ENCODE data around the gene NAA38. TPM values are rescaled to one million over a fixed set of nuclear protein-coding genes. Genes with fewer than 3 reads are reported as not detected.

NAA38 gene
- total and polyA plus RNA-seq, 7 donors = 60.8 to 148 (median 95.4) TPM

DNA sequence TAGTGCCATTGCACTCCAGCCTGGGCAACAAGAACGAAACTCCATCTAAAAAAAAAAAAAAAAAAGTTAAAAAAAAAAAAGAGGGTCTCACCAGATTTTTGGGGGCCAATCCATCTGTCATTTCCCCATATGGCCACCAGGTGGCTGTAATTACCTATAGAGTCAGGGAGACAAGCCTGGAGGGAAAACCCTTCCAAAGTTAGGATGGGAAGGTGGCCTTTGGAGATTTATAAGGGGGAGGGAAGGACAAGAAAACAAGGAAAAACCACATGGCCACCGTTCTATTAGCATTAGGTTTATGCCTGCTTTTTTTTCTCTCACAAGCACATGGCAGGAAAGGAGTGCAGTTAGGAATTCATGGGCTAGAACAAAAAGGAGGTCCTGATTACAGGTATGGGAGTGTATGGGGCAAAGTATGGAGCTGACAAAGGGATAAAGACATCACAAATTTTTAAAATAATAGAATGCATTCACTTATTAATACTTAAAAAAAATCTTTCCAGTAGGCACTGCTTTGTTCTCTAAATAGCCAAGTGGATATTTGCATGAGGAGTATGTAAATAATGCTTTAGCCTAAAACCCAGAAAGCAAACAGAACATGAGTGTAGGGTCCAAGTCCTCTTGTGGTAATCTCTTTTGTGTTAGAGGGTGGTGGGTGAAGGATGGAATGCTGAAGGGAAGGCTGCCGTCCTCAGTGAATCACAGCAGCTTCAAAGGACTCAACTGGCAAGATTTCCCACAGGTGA, 5.5 kb upstream of the NAA38 start:
- H3K4me3 ChIP-seq = no peak overlapping the region
- 39 to 41% (median 39%) methylated on average over 3 of the region's 3 CpGs for WGBS, 3 donors

GRCh38 chr17:7859028-7859427, 1.7 kb upstream of the NAA38 start:
- Histone ChIP-seq H3K27ac (no peak overlapping the region), H3K36me3 (ENCODE audit: insufficient read depth in 1 of 2, low read depth in 1 of 2) (peaks cover 3 to 28% of the 10 kb centered on the region in 2 donors), H3K4me3 (peak overlapping the region; percentile 86), H3K27me3 (ENCODE audit: insufficient read depth in 3 of 3, low read length in 2 of 3) (no peaks in the 10 kb centered on the region), H3K9me3 (no peaks in the 10 kb centered on the region), H3K4me1 (peaks cover 26% of the 10 kb centered on the region)
- ATAC-seq (no peak), DNase-seq (no peak)
- intact Hi-C loops (cut with DNase I) = loop anchor here in 1 of 2 donors (2.0 kb wide), 1 partner anchor 130 kb away; no protein-coding TSS in a partner anchor
- TF ChIP-seq, protein P1, sequence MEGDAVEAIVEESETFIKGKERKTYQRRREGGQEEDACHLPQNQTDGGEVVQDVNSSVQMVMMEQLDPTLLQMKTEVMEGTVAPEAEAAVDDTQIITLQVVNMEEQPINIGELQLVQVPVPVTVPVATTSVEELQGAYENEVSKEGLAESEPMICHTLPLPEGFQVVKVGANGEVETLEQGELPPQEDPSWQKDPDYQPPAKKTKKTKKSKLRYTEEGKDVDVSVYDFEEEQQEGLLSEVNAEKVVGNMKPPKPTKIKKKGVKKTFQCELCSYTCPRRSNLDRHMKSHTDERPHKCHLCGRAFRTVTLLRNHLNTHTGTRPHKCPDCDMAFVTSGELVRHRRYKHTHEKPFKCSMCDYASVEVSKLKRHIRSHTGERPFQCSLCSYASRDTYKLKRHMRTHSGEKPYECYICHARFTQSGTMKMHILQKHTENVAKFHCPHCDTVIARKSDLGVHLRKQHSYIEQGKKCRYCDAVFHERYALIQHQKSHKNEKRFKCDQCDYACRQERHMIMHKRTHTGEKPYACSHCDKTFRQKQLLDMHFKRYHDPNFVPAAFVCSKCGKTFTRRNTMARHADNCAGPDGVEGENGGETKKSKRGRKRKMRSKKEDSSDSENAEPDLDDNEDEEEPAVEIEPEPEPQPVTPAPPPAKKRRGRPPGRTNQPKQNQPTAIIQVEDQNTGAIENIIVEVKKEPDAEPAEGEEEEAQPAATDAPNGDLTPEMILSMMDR (IDR thresholded peaks at IDR 0.05) = no peak
- WGBS, 3 donors = 82 to 90% (median 83%) methylated on average over 8 of the region's 8 CpGs

More for the DNA sequence above, 5.5 kb upstream of the NAA38 start:
- no peak overlapping the region for H3K27ac ChIP-seq
- no peaks in the 10 kb centered on the region for H3K9me3 ChIP-seq
- no peaks in the 10 kb centered on the region for H3K27me3 ChIP-seq (ENCODE audit: insufficient read depth in 3 of 3, low read length in 2 of 3)
- peaks cover 3 to 29% of the 10 kb centered on the region in 2 donors for H3K36me3 ChIP-seq (ENCODE audit: insufficient read depth in 1 of 2, low read depth in 1 of 2)
- H3K4me1 ChIP-seq = peaks cover 12% of the 10 kb centered on the region
- ATAC-seq = no peak
- TF ChIP-seq, protein P1 (IDR thresholded peaks at IDR 0.05) = peak; percentile 82
- DNase-seq = no peak
- intact Hi-C loops (cut with DNase I) = loop anchor here (1.0 to 5.0 kb wide), 6 partner anchors 34 to 194 kb away; no protein-coding TSS in a partner anchor

DNA sequence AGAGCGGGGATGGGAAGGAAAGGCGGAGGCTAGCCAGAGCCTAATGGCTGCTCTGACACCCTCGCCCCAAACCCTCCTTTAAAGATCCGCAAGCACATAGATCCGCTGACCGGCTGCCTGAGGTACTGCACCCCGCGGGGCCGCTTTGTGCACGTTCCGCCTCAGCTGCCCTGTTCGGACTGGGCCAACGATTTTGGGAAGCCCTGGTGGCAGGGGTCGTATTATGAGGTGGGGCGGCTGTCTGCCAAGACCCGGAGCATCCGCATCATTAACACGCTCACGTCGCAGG, 1.1 kb upstream of the NAA38 start:
- intact Hi-C loops (cut with DNase I) = loop anchor here in 1 of 2 donors (2.0 kb wide), 1 partner anchor 130 kb away; no protein-coding TSS in a partner anchor
- Histone ChIP-seq H3K4me1 (peaks cover 26% of the 10 kb centered on the region), H3K9me3 (no peaks in the 10 kb centered on the region), H3K4me3 (peak overlapping the region; percentile 86), H3K36me3 (ENCODE audit: insufficient read depth in 1 of 2, low read depth in 1 of 2) (peaks cover 6 to 34% of the 10 kb centered on the region in 2 donors), H3K27me3 (ENCODE audit: insufficient read depth in 3 of 3, low read length in 2 of 3) (no peaks in the 10 kb centered on the region), H3K27ac (peak overlapping the region; percentile 93)
- 16 to 24% (median 23%) methylated on average over 20 of the region's 20 CpGs for WGBS, 3 donors
- ATAC-seq = peak in 1 of 4 donors; percentile 14
- TF ChIP-seq, protein P1 (IDR thresholded peaks at IDR 0.05) = peak; percentile 28
- DNase-seq = peak; percentile 52 to 71

DNA sequence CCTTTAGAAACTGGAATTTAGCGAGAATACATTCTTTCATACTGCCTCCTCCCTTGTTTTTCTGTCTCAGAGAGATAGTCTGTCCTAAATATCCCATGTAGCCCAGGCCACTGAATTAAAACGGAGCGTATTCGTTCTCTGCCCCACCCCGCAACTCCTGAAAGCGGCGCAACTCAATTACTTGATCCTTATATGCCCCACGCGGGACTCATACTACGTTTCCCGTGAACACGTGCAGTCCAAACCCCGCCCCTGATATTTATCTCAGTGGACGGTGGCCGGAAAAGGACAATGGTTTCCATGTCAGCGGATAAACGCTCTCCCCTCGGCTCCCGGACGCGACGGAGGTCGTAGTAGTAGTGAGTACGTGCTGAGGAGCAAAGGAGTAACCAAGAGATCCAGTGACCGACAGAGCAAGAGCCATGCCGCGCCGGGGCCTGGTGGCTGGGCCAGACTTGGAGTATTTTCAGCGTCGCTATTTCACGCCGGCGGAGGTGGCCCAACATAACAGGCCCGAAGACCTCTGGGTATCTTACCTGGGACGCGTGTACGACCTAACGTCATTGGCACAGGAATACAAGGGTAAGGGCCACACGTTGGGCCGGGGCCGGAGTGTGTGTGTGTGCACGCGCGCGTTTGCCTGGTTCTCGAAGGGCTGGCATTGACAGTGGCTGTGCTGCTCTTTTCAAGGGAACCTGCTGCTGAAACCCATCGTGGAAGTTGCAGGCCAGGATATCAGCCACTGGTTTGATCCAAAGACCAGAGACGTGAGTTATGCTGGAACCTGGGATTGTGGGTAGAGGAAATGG, 558 bp upstream of the NAA38 start, which contains the start of gene CYB5D1:
TSS of gene CYB5D1 (plus strand) at position 291 of the 809 bp plus-strand sequence. CDS start at position 423, 132 bp downstream.
- Histone ChIP-seq H3K4me3 (peak within 1 kb of the TSS; percentile 86), H3K27me3 (ENCODE audit: insufficient read depth in 3 of 3, low read length in 2 of 3) (no peaks in the 10 kb centered on the region), H3K36me3 (ENCODE audit: insufficient read depth in 1 of 2, low read depth in 1 of 2) (peaks cover 6 to 39% of the 10 kb centered on the region in 2 donors), H3K27ac (peak within 1 kb of the TSS; percentile 93), H3K9me3 (no peaks in the 10 kb centered on the region), H3K4me1 (peaks cover 26% of the 10 kb centered on the region)
- ATAC-seq (peak; percentile 70 to 82 (median 74)), DNase-seq (peak; percentile 90 to 93)
- 1 to 3% (median 1%) methylated on average over 48 of the region's 48 CpGs for WGBS, 3 donors
- TF ChIP-seq, protein P1 (IDR thresholded peaks at IDR 0.05) = no peak
- intact Hi-C loops (cut with DNase I) = loop anchor here (1.0 to 2.0 kb wide), 2 partner anchors 15 to 131 kb away; no protein-coding TSS in a partner anchor
